ENCODE measurements around the gene VRK3.
"Not testable (repeated sequence)": the region's sequence is repeated elsewhere in the genome, so short reads cannot be mapped to it uniquely, and the experiment has no call there.

The VRK3 gene, protein sequence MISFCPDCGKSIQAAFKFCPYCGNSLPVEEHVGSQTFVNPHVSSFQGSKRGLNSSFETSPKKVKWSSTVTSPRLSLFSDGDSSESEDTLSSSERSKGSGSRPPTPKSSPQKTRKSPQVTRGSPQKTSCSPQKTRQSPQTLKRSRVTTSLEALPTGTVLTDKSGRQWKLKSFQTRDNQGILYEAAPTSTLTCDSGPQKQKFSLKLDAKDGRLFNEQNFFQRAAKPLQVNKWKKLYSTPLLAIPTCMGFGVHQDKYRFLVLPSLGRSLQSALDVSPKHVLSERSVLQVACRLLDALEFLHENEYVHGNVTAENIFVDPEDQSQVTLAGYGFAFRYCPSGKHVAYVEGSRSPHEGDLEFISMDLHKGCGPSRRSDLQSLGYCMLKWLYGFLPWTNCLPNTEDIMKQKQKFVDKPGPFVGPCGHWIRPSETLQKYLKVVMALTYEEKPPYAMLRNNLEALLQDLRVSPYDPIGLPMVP

DNA sequence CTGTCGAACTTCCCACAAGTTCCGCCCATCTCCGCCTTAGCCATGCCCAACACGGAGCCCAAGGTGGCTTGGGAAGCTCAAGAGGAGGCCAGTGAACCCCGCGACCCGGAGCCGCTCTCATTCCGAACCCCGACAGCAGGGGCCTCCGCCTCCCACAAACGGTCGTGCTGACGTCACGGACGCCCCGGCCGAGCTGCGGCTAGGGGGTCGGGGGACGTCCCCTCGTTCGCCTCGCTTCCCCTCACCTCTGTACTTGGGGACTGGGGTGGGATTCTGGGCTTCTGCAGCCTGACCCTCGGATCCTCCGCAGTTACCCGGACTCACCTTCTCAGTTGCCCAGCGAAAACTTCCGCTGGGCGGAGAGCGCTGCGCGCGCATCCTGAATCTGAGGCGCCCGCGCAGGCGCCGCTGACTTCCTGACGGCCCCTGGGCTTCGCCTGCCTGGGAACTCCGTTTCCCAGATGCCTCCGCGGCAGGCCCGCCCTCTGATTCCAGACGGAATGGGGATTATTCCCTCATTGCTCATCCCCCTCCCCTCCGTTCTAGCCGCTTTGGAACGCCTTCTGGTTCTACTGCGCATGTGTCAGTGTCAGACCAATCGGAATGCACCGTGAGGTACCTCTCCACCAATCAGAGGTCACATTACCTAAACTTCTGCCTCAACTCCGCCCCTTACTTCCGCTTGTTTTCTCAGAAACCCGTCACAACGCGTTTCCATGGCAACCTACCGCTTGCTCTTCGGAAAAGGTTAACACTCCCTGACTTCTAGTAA, at the start of gene VRK3:
Gene VRK3, minus strand, starts transcription at position 351 of the 772 bp plus-strand sequence. CDS start 9,210 bp downstream, outside the sequence.
- peak; percentile 100 for DNase-seq

DNA sequence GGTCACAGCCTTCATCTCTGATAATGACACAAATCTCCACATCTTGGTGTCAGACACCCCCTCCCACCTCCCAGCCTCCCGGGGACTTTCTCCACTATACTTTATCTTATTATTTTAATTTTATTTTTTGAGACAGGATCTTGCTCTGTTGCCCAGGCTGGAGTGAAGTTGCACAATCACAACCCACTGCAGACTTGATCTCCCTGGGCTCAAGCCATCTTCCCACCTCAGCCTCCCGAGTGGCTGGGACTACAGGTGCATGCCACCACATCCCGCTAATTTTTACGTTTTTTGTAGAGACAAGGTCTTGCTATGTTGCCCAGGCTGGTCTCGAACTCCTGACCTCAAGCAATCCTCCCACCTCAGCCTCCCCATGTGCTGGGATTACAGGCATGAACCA, 43.2 kb upstream of the VRK3 start:
- DNase-seq: not testable (repeated sequence)

DNA sequence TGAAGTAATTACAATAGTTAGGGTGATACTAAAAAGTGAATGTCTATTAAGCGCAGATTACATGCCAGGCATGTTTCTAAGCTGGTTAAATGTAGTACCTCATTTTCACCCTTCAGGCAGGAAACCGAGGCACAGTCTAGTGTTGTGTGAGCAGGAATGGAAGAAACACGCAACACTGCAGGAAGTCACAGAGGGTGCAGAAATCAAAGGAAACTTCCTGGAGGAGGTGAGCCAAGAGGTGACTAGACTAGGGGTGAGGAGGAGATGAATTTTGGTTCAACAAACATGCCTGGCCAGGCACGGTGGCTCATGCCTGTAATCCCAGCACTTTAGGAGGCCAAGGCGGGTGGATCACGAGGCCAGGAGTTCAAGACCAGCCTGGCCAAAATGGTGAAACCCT, 42.4 kb upstream of the VRK3 start:
- no peak for DNase-seq

DNA sequence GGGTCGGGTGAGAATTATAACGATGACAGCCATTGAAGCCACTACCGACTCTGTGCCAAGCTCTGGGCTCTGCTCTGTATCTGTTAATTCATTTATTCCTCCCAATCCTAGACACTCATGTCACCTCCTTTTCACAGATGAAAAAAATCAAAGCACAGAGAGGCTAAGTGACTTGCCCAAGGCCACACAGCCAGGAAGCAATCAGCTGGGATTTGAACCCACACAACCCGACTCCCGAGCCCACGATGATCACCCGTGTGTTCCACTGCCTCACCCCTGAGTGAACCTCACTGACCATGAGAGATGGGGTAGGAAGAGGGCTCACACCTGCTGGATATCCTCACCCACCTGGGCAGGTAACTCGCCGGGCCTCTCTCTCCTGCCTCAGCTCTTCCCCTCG, 40.8 kb upstream of the VRK3 start:
- DNase-seq: no peak

DNA sequence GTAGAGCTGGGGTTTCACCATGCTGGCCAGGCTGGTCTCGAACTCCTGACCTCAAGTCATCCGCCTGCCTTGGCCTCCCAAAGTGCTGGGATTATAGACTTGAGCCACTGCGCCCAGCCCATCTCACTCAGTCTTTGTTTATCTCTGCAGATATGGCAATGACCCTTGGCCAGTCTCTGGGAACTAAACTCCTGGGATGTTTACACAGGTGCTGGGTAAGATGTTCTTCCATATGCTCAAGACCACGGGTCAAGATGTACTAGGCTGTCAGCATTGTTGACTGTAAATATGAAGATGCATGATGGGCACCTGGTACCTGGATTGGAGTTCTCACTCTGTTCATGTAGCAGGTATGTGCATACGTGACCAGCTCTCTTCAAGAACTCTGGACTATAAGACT, 36.5 kb upstream of the VRK3 start:
- no peak for DNase-seq

DNA sequence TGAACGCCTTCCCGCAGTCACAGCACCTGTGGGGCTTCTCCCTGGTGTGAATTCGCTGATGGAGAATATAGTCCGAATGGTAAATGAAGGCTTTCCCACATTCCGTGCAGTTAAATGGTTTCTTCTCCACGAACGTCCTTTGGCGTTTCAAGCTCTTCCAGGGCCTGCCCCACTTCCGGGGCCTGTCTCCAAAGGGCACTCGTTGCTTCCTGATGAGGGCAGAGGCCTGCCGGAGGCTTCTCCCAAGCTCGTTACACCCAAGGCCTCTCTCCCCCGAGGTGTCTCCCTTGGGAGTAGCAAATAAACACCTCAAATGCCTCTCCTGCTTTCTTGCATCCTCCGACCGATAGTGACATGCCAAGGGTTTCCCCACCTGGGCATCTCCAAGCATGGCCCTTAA, 34.9 kb upstream of the VRK3 start:
- no peak for DNase-seq

DNA sequence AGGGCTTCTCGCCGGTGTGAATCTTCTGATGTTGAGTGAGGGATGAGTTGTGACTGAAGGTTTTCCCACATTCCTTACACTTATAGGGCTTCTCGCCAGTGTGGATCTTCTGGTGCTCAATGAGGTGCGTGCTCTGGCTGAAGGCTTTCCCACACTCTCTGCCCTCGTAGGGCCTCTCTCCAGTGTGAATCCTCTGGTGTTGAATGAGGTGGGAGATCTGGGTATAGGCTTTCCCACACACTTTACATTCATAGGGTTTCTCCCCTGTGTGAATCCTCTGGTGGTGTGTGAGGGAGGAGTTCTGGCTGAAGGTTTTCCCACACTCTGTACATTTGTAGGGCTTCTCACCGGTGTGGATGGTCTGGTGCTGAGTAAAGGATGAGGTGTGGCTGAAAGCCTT, 33.9 kb upstream of the VRK3 start:
- DNase-seq: no peak

DNA sequence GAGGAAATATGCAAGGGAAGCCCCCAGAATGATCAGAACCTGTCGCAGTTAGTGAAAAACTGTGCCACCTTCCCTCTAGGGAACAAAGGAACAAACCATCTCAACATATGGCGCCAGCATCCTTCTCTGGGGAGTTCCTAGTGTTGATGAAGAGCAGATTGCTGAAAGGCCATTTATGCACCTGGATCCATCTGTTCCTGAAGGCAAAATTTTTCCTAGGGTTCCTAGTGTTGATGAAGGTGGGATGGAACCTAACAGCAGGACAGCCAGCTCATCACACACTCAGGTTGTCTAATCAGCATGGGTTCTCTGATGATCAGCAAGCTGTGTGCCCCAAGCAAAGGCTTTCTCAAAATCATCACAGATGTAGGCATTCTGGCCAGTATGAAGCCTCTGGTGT, 33.3 kb upstream of the VRK3 start:
- no peak for DNase-seq

DNA sequence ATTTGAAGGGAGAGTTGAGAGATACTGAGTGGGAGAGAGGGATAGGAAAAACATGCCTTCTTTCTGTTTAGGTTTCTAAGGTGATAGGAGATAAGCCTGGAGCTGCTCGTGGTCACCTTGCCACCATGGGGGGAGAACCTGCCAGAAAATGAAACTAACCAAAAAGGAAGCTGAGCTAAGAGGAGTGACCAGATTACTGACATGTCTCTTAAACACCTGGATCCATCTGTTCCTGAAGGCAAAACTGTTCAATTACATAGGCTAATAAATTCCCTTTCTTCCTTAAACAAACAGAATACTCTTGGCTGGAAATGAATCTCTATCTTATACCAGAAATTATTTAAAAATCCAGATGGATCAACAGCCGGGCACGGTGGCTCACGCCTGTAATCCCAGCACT, 27.9 kb upstream of the VRK3 start:
- no peak for DNase-seq

DNA sequence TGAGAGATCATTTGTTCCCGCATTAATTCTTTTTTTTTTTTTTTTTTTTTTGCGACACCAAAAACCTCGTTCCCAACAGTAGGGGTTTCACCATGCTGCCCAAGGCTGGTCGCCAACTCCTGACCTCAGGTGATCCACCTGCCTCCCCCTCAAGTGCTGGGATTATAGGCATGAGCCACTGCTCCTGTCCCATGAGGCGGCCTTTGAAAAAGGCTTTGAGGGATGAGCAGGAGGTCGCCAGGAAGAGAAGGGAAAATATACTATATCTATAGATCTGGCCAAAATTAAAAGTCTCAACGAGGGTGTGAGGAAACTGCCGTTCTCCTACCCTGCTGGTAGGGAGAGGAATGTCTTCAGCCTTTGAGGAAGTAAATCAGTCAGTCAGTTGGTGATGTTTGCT, 26.8 kb upstream of the VRK3 start:
- DNase-seq: no peak

DNA sequence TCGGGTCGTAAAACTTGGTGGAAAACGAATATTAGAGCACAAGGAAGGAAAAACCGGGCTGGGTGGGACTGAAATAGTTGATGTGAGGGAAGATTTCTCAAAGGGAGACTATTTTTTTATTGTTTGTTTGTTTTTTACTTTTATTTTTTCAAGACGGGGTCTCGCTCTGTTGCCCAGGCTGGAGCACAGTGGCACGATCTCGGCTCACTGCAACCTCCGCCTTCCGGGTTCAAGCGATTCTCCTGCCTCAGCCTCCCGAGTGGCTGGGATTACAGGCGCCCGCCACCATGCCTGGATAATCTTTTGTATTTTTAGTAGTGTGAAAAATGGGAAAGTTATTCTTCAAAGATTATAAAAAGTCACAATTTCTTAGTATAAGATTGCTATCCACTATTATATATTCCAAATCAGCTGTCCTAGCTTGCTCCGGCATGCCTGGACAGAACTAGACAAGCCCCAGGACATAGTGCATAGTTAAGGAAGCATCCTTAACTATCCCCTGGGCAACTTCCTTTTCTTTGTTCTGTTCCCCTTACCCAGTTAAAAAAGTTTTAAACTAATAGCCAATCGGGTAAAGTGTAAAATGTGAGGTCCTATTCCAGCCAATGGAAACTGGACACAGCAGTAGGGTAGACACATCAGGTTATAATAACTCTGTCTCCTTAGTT, 26.2 kb upstream of the VRK3 start:
- DNase-seq: not testable (repeated sequence)

DNA sequence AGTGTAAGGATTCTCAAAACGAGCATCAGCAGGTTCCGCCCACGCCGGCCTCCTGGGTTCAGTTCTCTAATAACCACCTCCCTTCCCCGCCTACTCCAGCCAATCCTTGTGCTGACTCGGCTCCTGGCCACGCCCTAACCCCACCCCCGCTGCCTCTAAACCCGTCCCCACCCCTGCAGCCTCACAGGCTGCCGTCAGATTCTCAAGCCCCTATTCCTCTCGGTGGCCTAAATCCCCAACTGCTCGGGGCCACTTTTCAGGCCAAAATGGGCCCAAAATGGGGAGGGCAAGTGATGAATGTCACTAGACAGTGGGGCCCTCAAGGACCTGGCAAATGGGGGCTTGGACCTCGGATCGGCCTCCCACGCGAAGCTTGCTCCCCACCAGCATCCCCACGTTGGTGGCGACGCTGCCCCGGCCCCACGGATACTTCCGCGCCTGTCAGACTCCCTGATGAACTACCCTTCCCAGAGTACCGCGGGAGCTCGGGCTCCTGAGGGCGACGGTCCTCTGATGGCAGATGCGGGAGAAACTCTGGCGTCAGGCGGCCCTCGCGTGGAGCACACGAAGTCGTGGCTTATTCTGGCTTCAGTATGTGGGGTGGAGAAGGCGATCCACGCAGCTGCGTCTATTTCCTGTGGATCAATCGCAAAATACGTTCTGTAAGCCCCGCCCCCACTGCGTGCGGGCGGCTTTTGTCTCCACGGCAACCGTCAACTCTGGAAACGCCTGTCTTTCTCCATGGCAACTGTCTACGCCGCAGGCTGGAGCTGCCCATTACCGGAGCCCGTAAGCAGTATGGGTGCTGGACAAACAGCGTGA, 25.4 kb upstream of the VRK3 start:
- DNase-seq: peak; percentile 90

DNA sequence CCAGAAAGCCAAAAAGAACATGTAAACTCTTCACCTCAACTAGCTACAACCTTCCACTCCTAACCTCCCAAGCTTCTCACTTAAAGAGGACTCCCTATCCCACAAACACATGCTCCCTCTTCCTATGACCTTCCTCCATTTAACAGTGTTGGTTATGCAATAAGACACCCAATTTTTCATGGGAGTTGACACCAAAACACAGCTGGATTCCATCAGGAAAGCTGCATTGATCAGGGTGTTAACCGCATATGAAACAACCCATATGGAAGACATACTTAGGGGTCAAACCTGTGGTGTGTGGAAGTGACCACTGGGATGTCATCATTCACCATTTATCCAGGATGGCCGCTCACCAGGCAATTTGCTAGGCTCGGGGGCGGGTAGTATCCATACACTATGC, 22.5 kb upstream of the VRK3 start:
- no peak for DNase-seq

DNA sequence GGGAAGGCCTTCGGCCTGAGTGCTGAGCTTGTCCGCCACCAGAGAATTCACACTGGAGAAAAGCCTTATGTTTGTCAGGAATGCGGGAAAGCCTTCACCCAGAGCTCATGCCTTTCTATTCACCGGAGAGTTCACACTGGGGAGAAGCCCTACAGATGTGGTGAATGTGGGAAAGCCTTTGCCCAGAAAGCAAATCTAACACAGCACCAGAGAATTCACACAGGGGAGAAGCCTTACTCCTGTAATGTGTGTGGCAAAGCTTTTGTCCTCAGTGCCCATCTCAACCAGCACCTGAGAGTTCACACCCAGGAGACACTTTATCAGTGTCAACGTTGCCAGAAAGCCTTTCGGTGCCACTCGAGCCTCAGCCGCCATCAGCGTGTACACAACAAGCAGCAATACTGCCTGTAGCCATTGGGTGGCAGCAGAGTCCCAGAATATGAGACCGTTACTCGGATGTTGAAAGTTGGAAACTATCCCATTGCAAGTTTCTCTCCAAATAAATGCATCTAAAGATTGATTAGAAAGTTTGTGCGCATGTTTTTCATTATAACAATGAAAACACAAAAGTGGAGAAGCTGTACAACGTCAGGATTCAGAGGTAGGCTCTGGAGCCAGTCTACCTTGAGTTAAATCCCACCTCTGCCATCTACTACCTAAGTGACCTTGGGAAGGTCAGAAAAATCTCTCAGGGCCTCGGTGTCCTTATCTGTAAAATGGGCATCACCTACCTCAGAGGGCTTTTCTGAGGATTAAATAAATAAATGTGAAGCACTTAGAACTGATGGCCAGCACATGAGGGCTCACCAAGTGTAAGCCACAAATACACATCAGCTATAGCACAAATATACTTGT, 21.7 kb upstream of the VRK3 start:
- DNase-seq: peak; percentile 29

DNA sequence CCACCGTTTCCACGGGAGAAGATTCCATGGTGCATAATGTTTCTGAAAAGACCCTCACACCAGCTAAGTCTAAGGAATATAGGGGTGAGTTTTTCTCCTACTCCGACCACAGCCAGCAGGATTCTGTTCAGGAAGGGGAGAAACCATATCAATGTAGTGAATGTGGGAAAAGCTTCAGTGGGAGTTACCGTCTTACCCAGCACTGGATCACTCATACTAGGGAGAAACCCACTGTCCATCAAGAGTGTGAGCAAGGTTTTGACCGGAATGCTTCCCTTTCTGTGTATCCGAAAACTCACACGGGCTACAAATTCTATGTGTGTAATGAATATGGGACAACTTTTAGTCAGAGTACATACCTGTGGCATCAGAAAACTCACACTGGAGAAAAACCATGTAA, 19.8 kb upstream of the VRK3 start:
- DNase-seq: no peak

DNA sequence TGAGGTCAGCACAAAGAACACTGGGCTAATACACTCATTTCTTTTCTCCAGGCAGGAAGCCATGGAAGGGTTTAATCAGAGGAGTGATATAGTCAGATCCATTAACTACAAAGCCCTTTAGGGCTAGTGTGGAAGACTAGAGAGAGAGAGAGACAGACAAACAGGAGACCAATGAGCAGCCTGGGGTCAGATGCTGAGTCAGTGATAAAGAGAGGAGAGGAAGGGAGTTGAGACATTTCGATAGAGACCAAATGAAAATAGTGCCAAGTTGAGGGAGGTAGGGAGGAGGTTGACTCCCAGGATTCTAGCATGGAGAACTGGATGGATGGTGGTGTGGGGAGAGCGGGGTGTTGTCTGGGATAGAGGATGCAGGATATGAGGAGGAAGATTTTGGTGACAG, 18.8 kb upstream of the VRK3 start:
- no peak for DNase-seq

DNA sequence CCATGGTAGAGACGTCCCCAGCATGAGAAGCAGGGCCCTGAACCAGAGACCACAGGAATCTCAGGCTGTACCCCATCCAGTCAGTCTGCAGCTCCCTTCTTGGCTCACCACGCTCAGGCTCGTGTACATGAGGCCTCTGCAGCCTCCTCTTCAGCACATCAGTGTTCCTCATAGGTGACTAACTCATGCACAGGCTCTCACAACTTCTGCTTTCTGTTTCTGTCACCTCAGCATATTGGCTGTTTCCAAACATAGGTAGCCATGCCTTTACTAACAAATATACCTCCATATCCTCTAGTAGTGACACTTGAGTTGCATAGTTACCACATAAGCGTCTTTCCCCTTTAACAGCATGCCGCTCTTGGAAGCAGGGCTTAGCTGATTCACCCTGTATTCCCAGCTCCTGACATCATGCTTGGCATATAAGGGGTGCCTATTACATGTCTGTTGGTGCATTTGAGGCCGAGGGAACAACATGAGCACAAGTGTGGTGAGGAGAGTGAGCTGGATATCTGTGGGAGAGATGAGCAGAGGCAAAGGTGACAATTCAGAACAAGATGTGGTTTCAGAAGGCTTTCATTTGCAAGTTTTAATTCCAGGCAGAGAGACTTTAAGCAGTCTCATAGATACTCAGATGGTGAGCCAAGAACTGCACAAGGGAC, 17.3 kb upstream of the VRK3 start:
- DNase-seq: no peak

DNA sequence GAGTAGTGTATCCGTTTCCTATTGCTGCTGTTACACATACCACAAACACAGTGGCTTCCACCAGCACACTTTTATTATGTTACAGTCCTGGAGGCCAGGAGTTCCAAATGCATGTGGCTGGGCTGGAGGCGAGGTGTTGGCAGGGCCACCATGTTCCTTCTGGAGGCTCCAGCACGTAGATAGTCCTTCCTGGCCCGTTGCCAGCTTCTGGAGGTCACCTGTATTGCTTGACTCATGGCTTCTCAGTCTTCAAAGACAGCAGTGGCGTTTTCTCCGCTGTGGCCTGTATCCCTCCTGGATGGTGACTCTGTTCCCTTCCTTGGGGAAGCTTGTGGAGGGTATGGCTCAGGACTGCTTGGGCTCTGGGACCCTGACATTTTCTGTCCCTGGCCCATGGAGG, 15.8 kb upstream of the VRK3 start:
- no peak for DNase-seq

DNA sequence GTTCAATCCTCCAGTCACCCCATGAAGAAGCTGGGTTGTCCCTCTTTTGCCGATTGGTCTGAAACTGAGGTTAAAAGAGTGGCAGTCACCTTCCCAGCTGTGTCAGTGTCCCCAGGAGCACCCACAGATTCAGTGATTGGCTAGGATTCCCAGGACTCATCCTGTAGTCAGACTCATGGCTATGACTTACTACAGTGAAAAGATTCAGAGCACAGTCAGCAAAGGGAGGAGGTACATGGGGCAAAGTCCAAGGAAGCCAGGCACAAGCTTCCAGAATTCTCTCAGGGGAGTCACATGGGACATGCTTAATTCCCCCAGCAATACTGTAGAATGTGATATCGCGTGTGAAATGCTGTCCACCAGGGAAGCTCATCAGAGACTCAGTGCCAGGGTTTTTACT, 14.8 kb upstream of the VRK3 start:
- DNase-seq: no peak

DNA sequence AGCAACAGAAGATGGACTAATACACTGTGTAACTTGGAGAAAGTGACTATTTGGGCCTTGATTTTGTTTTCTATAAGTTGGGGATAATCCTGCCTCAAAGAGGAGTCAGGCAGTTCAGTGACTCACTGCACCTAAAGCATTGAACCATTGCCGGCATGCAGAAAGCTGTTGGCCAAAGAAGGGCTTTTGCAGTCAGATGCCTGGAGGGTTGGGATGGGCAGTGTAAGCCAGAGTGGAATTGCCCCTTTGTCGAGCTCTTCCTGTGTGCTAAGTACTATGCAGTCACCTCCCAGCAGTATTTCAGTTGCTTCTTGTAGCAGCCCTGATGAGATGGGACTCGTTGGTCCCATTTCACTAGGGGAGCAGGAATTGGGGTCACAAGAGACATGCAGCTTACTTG, 11.7 kb upstream of the VRK3 start:
- no peak for DNase-seq

DNA sequence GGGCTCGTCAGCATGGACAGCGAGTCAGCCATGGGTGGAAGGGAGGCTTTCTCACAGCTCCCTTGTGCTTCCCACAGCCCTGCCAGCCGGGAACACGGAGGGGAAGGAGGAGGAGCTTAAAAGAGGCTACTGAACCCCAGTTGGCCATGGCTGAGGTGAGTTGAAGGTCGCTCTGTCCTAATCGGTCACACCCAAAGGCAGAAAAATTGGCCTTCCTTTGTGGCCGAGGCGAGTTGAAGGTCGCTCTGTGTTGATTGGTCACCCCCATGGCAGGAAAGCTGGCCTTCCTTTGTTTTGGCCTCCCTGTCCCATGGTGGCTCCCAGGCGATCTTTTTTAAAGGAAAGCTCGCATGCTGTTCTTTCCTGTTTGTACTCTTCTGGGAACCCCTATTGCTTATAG, 5.8 kb upstream of the VRK3 start:
- no peak for DNase-seq

Measured in CD4-positive, alpha-beta T cell treated with Interleukin-15 for 1 hour (primary cell).